Neural cell (in vitro differentiated cells): ENCODE measurements around the gene PCGF3. TPM values are rescaled to one million over a fixed set of nuclear protein-coding genes. Genes with fewer than 3 reads are reported as not detected.

ENCODE experiments used
- H2AFZ ChIP-seq: fragments of 200-600, 300-800 bp; sonication (generic), shearing (Covaris generic); 2 replicates; pipeline ENCODE4 v1.6.0; 2014; ENCODE audit warnings: low read depth, mild to moderate bottlenecking, antibody characterized with exemption, low read length, moderate library complexity
- H3F3A ChIP-seq: fragments of 200-600 bp; shearing (Covaris generic); 2 replicates; pipeline ENCODE4 v1.6.1; 2016; ENCODE audit warnings: mild to moderate bottlenecking, moderate library complexity, mixed read lengths, antibody characterized with exemption, low read length; ENCODE audit not compliant: insufficient read depth, poor library complexity, severe bottlenecking
- H3K27ac ChIP-seq: fragments of 200-600, 300-800 bp; sonication (generic), shearing (Covaris generic); 2 replicates; pipeline ENCODE4 v1.5.1; 2014; ENCODE audit warnings: mild to moderate bottlenecking, low read length, moderate library complexity
- H3K27me3 ChIP-seq: fragments of 300-800, 200-600 bp; sonication (generic), shearing (Covaris generic); 2 replicates; pipeline ENCODE4 v1.6.0; 2014; ENCODE audit warnings: mild to moderate bottlenecking, low read depth, low read length, moderate library complexity; ENCODE audit not compliant: insufficient read depth
- H3K36me3 ChIP-seq: fragments of 300-800, 200-600 bp; sonication (generic), shearing (Covaris generic); 2 replicates; pipeline ENCODE4 v1.5.1; 2014; ENCODE audit warnings: mild to moderate bottlenecking, antibody characterized with exemption, low read length, moderate library complexity; ENCODE audit not compliant: insufficient read depth
- H3K4me2 ChIP-seq: fragments of 300-800, 200-600 bp; sonication (generic), shearing (Covaris generic); 2 replicates; pipeline ENCODE4 v1.6.0; 2014; ENCODE audit warnings: mild to moderate bottlenecking, low read length
- H3K4me3 ChIP-seq: fragments of 300-800, 200-600 bp; sonication (generic), shearing (Covaris generic); 2 replicates; pipeline ENCODE4 v1.5.1; 2014; ENCODE audit warnings: mild to moderate bottlenecking, low read length, moderate library complexity
- H3K79me2 ChIP-seq: fragments of 200-600 bp; shearing (Covaris generic); replicated peaks from 2 replicates; pipeline ENCODE4 v1.6.0; 2014; ENCODE audit warnings: mild to moderate bottlenecking, low read length, moderate library complexity; ENCODE audit not compliant: insufficient read depth
- H3K9ac ChIP-seq: fragments of 300-800, 200-600 bp; sonication (generic), shearing (Covaris generic); 2 replicates; pipeline ENCODE4 v1.6.1; 2016; ENCODE audit warnings: mild to moderate bottlenecking, low read length, mixed read lengths
- H3K9me2 ChIP-seq: fragments of 200-600 bp; shearing (Covaris generic); 2 replicates; pipeline ENCODE4 v1.6.1; 2016; ENCODE audit warnings: mild to moderate bottlenecking, low read length, mixed read lengths; ENCODE audit not compliant: insufficient read depth
- H3K9me3 ChIP-seq: fragments of 200-600, 300-800 bp; sonication (generic), shearing (Covaris generic); 2 replicates; pipeline ENCODE4 v1.6.1; 2016; ENCODE audit warnings: mild to moderate bottlenecking, mixed run types, low read length, moderate library complexity, mixed read lengths
- H4K20me1 ChIP-seq: fragments of 200-600 bp; shearing (Covaris generic); 2 replicates; pipeline ENCODE4 v1.6.1; 2016; ENCODE audit warnings: mild to moderate bottlenecking, mixed run types; ENCODE audit not compliant: insufficient read depth
- EP300 ChIP-seq: fragments of 450-650 bp; conservative IDR thresholded peaks from 2 replicates; pipeline ENCODE4 v1.6.1; 2014; ENCODE audit warnings: antibody characterized with exemption, mild to moderate bottlenecking, moderate library complexity; ENCODE audit not compliant: poor library complexity, severe bottlenecking
- EZH2 ChIP-seq: fragments of 200-600, 300-800 bp; shearing (Covaris generic), sonication (generic); IDR thresholded peaks from 2 replicates; pipeline ENCODE4 v1.6.1; 2014; ENCODE audit warnings: antibody characterized with exemption, low read length, borderline replicate concordance, mild to moderate bottlenecking; ENCODE audit not compliant: insufficient read depth, poor library complexity, severe bottlenecking
- MXI1 ChIP-seq: fragments of 450-650 bp; conservative IDR thresholded peaks from 2 replicates; pipeline ENCODE4 v1.6.1; 2014; ENCODE audit warnings: antibody characterized with exemption, mild to moderate bottlenecking; ENCODE audit not compliant: poor library complexity, severe bottlenecking
- POLR2AphosphoS5 ChIP-seq: IDR thresholded peaks from 2 replicates; pipeline ENCODE4 v1.6.1; 2012
- RAD21 ChIP-seq: fragments of 450-650 bp; conservative IDR thresholded peaks from 2 replicates; pipeline ENCODE4 v1.6.1; 2014; ENCODE audit warnings: antibody characterized with exemption, mild to moderate bottlenecking, moderate library complexity
- SMC3 ChIP-seq: fragments of 450-650 bp; conservative IDR thresholded peaks from 2 replicates; pipeline ENCODE4 v1.6.1; 2014; ENCODE audit warnings: antibody characterized with exemption, mild to moderate bottlenecking, moderate library complexity; ENCODE audit not compliant: poor library complexity
- TAF1 ChIP-seq: IDR thresholded peaks from 2 replicates; pipeline ENCODE4 v1.6.1; 2012; ENCODE audit warnings: low read depth
- polyA plus RNA-seq: library from polyadenylated mRNA; depleted of rRNA; stranded (reverse); fragments of >200 nt; gene quantifications from 2 replicates; pipeline ENCODE4 v1.2.3, GENCODE V29; 2014
- TF ChIP-seq, protein P1 (sequence below): fragments of 450-650 bp; IDR thresholded peaks from 2 replicates; pipeline ENCODE4 v1.5.1; 2014; ENCODE audit warnings: antibody characterized with exemption, mild to moderate bottlenecking, moderate library complexity; ENCODE audit not compliant: poor library complexity, severe bottlenecking
- TF ChIP-seq, protein P2 (sequence below): IDR thresholded peaks from 2 replicates; pipeline ENCODE4 v1.6.1; 2012; ENCODE audit warnings: borderline replicate concordance

The PCGF3 gene
- polyA plus RNA-seq, 1 donor from 2014 or later, result 117 TPM

DNA sequence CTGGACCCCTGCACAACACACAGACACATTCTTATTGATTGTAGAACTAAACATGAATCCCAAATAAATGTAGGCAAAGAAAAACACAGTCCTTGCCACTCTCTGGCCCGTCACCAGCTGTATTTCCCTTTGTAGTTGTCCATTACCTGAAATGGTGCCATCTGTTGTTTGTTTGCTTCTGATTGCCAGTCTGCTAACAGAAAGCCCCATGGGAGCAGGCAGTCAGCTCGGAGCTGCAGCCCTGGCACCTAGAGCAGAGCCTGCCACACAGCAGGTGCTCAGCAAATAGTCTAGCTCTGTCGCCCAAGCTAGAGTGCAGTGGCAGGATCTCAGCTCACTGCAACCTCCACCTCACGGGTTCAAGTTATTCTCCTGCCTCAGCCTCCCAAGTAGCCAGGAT is 91.4 kb downstream of the PCGF3 start:
- TF ChIP-seq, protein P1, sequence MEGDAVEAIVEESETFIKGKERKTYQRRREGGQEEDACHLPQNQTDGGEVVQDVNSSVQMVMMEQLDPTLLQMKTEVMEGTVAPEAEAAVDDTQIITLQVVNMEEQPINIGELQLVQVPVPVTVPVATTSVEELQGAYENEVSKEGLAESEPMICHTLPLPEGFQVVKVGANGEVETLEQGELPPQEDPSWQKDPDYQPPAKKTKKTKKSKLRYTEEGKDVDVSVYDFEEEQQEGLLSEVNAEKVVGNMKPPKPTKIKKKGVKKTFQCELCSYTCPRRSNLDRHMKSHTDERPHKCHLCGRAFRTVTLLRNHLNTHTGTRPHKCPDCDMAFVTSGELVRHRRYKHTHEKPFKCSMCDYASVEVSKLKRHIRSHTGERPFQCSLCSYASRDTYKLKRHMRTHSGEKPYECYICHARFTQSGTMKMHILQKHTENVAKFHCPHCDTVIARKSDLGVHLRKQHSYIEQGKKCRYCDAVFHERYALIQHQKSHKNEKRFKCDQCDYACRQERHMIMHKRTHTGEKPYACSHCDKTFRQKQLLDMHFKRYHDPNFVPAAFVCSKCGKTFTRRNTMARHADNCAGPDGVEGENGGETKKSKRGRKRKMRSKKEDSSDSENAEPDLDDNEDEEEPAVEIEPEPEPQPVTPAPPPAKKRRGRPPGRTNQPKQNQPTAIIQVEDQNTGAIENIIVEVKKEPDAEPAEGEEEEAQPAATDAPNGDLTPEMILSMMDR, result no peak
- TF ChIP-seq TAF1 (no peak), EZH2 (no peak), MXI1 (no peak), EP300 (no peak), SMC3 (no peak), RAD21 (no peak), POLR2AphosphoS5 (no peak)
- TF ChIP-seq, protein P2, sequence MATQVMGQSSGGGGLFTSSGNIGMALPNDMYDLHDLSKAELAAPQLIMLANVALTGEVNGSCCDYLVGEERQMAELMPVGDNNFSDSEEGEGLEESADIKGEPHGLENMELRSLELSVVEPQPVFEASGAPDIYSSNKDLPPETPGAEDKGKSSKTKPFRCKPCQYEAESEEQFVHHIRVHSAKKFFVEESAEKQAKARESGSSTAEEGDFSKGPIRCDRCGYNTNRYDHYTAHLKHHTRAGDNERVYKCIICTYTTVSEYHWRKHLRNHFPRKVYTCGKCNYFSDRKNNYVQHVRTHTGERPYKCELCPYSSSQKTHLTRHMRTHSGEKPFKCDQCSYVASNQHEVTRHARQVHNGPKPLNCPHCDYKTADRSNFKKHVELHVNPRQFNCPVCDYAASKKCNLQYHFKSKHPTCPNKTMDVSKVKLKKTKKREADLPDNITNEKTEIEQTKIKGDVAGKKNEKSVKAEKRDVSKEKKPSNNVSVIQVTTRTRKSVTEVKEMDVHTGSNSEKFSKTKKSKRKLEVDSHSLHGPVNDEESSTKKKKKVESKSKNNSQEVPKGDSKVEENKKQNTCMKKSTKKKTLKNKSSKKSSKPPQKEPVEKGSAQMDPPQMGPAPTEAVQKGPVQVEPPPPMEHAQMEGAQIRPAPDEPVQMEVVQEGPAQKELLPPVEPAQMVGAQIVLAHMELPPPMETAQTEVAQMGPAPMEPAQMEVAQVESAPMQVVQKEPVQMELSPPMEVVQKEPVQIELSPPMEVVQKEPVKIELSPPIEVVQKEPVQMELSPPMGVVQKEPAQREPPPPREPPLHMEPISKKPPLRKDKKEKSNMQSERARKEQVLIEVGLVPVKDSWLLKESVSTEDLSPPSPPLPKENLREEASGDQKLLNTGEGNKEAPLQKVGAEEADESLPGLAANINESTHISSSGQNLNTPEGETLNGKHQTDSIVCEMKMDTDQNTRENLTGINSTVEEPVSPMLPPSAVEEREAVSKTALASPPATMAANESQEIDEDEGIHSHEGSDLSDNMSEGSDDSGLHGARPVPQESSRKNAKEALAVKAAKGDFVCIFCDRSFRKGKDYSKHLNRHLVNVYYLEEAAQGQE, result no peak
- Histone ChIP-seq H2AFZ (no peak overlapping the region), H3K27ac (no peak overlapping the region), H3K9ac (no peak overlapping the region), H3K9me3 (peaks cover 7% of the 10 kb centered on the region), H3K4me3 (no peak overlapping the region), H3K27me3 (peaks cover 31% of the 10 kb centered on the region), H3K9me2 (no peaks in the 10 kb centered on the region), H3K36me3 (peaks cover 6% of the 10 kb centered on the region), H3K4me2 (no peak overlapping the region), H4K20me1 (no peaks in the 10 kb centered on the region), H3K79me2 (no peaks in the 10 kb centered on the region), H3F3A (no peaks in the 10 kb centered on the region)

DNA sequence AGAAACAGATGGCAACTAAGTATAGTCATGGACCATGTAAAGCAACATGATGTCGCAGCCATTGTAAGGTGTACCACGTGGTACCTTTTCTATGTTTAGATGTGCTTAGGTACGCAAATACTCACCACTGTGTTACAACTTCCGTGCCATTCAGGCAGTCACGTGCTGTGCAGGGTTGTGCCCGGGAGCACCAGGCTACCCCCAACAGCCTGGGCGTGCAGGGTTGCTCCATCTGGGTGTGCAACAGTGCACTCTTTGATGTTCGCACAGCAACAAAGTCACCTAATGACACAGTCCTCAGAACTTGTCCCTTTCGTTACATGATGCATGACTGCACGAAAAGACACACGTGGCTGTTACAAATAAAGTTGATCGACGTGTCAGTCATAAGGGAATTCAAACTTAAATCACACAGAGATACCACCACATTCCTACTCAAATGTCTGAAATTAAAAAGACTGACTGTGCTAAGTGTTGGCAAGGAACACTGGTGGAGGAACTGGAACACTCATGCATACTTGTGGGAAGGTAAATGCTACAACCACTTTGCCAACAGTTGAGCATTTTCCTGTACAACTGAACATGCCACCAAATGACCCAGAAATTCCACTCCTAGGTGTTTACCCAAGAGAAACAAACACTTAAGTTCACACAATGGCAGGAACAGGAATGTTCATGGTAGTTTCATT is 95.9 kb downstream of the PCGF3 start:
- Histone ChIP-seq H3K4me2 (no peak overlapping the region), H3K9ac (no peak overlapping the region), H3K27me3 (peaks cover 3% of the 10 kb centered on the region), H3K79me2 (no peaks in the 10 kb centered on the region), H3K27ac (no peak overlapping the region), H3K4me3 (no peak overlapping the region), H3K36me3 (peaks cover 12% of the 10 kb centered on the region), H3K9me3 (peaks cover 25% of the 10 kb centered on the region), H4K20me1 (no peaks in the 10 kb centered on the region), H3F3A (no peaks in the 10 kb centered on the region), H3K9me2 (no peaks in the 10 kb centered on the region), H2AFZ (no peak overlapping the region)
- TF ChIP-seq, protein P2, result no peak
- TF ChIP-seq MXI1 (no peak), POLR2AphosphoS5 (no peak), SMC3 (no peak), RAD21 (no peak), TAF1 (no peak)
- TF ChIP-seq, protein P1, result no peak
